Measurements from ENCODE around the gene OTOP2. TPM values are rescaled to one million over a fixed set of nuclear protein-coding genes. Genes with fewer than 3 reads are reported as not detected.

Gene OTOP2
- total RNA-seq, 1 experiment from 2014 or later: not detected

- H3K27ac ChIP-seq (ENCODE audit: low read length): no peak overlapping the region
- no peak overlapping the region for H3K4me2 ChIP-seq (ENCODE audit: low read length)
- no peak for TF ChIP-seq EZH2 (IDR thresholded peaks at IDR 0.05; ENCODE audit: low read length, unreplicated experiment)
- no peak for TF ChIP-seq EZH2phosphoT487 (IDR thresholded peaks at IDR 0.05; ENCODE audit: borderline replicate concordance, low read length)
- TF ChIP-seq CTCF (conservative IDR thresholded peaks at IDR 0.05; ENCODE audit: low read depth, low read length): no peak
- H3K4me1 ChIP-seq (ENCODE audit: insufficient read depth, low read length): no peaks in the 10 kb centered on the region
- no peaks in the 10 kb centered on the region for H4K20me1 ChIP-seq (ENCODE audit: low read length)
- POLR2A ChIA-PET (ENCODE audit: unreplicated experiment): no interaction called here
- H3K36me3 ChIP-seq (ENCODE audit: low read depth, low read length): no peaks in the 10 kb centered on the region
- no peaks in the 10 kb centered on the region for H3K9me3 ChIP-seq (ENCODE audit: low read length)
- no peak for DNase-seq
- H3K27me3 ChIP-seq (ENCODE audit: low read length): peaks cover 34% of the 10 kb centered on the region
- no peak overlapping the region for H3K4me3 ChIP-seq (ENCODE audit: low read length)
- ATAC-seq: no peak
- no TSS peak for BruUV-seq (replicated peaks)
- intact Hi-C loops (cut with micrococcal nuclease): no loop called here
- H3F3A ChIP-seq (ENCODE audit: low read length, unreplicated experiment): no peaks in the 10 kb centered on the region
- CTCF ChIA-PET: no interaction called here
- H3K79me2 ChIP-seq (ENCODE audit: low read length): no peaks in the 10 kb centered on the region
- no peak overlapping the region for H2AFZ ChIP-seq (ENCODE audit: low read length)
- no peak overlapping the region for H3K9ac ChIP-seq (ENCODE audit: low read length)
- H3K9me2 ChIP-seq (replicated peaks; ENCODE audit: low read length): no peaks in the 10 kb centered on the region
These were observed 11.0 kb downstream of the OTOP2 start for GRCh38 chr17:74935048-74935447.

GRCh38 chr17:74935585-74936469 lies 11.8 kb downstream of the OTOP2 start, which contains the start of gene OTOP3:
OTOP3 (plus strand) TSS chr17:74935898; CDS start chr17:74935922, 24 bp downstream.
- CTCF ChIA-PET: no interaction called here
- Histone ChIP-seq H3F3A (ENCODE audit: low read length, unreplicated experiment) (no peaks in the 10 kb centered on the region), H3K9me2 (replicated peaks; ENCODE audit: low read length) (no peaks in the 10 kb centered on the region), H3K27me3 (ENCODE audit: low read length) (peaks cover 34% of the 10 kb centered on the region), H3K4me1 (ENCODE audit: insufficient read depth, low read length) (no peaks in the 10 kb centered on the region), H2AFZ (ENCODE audit: low read length) (no peak within 1 kb of the TSS), H3K36me3 (ENCODE audit: low read depth, low read length) (no peaks in the 10 kb centered on the region), H3K27ac (ENCODE audit: low read length) (no peak within 1 kb of the TSS), H3K79me2 (ENCODE audit: low read length) (no peaks in the 10 kb centered on the region), H3K4me3 (ENCODE audit: low read length) (no peak within 1 kb of the TSS), H3K9ac (ENCODE audit: low read length) (no peak within 1 kb of the TSS), H3K4me2 (ENCODE audit: low read length) (peak within 1 kb of the TSS; percentile 21; the same call in 1 of the 2 replicates), H4K20me1 (ENCODE audit: low read length) (no peaks in the 10 kb centered on the region), H3K9me3 (ENCODE audit: low read length) (no peaks in the 10 kb centered on the region)
- peak; percentile 92 for TF ChIP-seq EZH2 (IDR thresholded peaks at IDR 0.05; ENCODE audit: low read length, unreplicated experiment)
- peak; percentile 54 for TF ChIP-seq EZH2phosphoT487 (IDR thresholded peaks at IDR 0.05; ENCODE audit: borderline replicate concordance, low read length)
- TF ChIP-seq CTCF (conservative IDR thresholded peaks at IDR 0.05; ENCODE audit: low read depth, low read length): no peak
- DNase-seq: no peak
- peak; percentile 52 for ATAC-seq
- POLR2A ChIA-PET (ENCODE audit: unreplicated experiment): no interaction called here
- no TSS peak for BruUV-seq (replicated peaks)
- intact Hi-C loops (cut with micrococcal nuclease): no loop called here

DNA sequence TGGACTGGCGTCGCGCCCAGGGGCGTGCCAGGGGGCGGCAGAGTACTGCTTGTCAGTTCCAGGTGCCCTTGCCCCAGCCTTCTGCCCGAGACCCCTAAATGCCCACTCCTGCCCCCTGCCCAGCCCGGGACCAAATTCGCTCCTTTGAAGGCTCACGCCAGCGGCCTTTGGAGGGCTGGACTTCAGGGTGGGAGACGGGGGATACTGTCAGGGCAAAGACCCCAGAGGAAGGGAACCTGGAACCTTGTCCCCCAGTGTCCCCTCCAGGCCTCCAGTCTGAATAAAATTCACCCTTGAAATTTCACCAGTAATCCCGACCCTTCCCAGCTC lies 12.4 kb downstream of the OTOP2 start:
- no peaks in the 10 kb centered on the region for H3K79me2 ChIP-seq (ENCODE audit: low read length)
- no peaks in the 10 kb centered on the region for H3K9me3 ChIP-seq (ENCODE audit: low read length)
- no peaks in the 10 kb centered on the region for H3K9me2 ChIP-seq (replicated peaks; ENCODE audit: low read length)
- POLR2A ChIA-PET (ENCODE audit: unreplicated experiment): no interaction called here
- intact Hi-C loops (cut with micrococcal nuclease): no loop called here
- H3K9ac ChIP-seq (ENCODE audit: low read length): no peak overlapping the region
- CTCF ChIA-PET: no interaction called here
- H3F3A ChIP-seq (ENCODE audit: low read length, unreplicated experiment): no peaks in the 10 kb centered on the region
- H3K4me3 ChIP-seq (ENCODE audit: low read length): no peak overlapping the region
- H3K27me3 ChIP-seq (ENCODE audit: low read length): peaks cover 34% of the 10 kb centered on the region
- H3K27ac ChIP-seq (ENCODE audit: low read length): no peak overlapping the region
- TF ChIP-seq CTCF (conservative IDR thresholded peaks at IDR 0.05; ENCODE audit: low read depth, low read length): no peak
- TF ChIP-seq EZH2 (IDR thresholded peaks at IDR 0.05; ENCODE audit: low read length, unreplicated experiment): no peak
- TF ChIP-seq EZH2phosphoT487 (IDR thresholded peaks at IDR 0.05; ENCODE audit: borderline replicate concordance, low read length): no peak
- no peaks in the 10 kb centered on the region for H3K4me1 ChIP-seq (ENCODE audit: insufficient read depth, low read length)
- no peak for ATAC-seq
- H4K20me1 ChIP-seq (ENCODE audit: low read length): no peaks in the 10 kb centered on the region
- H3K36me3 ChIP-seq (ENCODE audit: low read depth, low read length): no peaks in the 10 kb centered on the region
- H2AFZ ChIP-seq (ENCODE audit: low read length): no peak overlapping the region
- no peak for DNase-seq
- H3K4me2 ChIP-seq (ENCODE audit: low read length): peak overlapping the region; percentile 21; the same call in 1 of the 2 replicates
- no TSS peak for BruUV-seq (replicated peaks)

All from PC-3 (cell line).